Bone marrow (tissue), 2 donors: ENCODE data around the gene DDX49.
"Not testable (repeated sequence)": the region's sequence is repeated elsewhere in the genome, so short reads cannot be mapped to it uniquely, and the experiment has no call there.

Experiments
- DNase-seq, 2 donors: peaks; one replicate each; lab custom pipeline; 2025; lab: John Stamatoyannopoulos, UW

Gene DDX49

GRCh38 chr19:18895038-18895823 is 24.3 kb upstream of the DDX49 start:
- peak in 1 of 2 donors; percentile 9 for DNase-seq

GRCh38 chr19:18895824-18896341 is 23.6 kb upstream of the DDX49 start, which contains the start of gene CERS1:
CERS1 (minus strand) TSS chr19:18896158; CDS start chr19:18896072, 86 bp downstream.
- DNase-seq: no peak

GRCh38 chr19:18896421-18896841 is 23.1 kb upstream of the DDX49 start:
- no peak for DNase-seq

GRCh38 chr19:18897094-18898029 is 22.2 kb upstream of the DDX49 start:
- no peak for DNase-seq

DNA sequence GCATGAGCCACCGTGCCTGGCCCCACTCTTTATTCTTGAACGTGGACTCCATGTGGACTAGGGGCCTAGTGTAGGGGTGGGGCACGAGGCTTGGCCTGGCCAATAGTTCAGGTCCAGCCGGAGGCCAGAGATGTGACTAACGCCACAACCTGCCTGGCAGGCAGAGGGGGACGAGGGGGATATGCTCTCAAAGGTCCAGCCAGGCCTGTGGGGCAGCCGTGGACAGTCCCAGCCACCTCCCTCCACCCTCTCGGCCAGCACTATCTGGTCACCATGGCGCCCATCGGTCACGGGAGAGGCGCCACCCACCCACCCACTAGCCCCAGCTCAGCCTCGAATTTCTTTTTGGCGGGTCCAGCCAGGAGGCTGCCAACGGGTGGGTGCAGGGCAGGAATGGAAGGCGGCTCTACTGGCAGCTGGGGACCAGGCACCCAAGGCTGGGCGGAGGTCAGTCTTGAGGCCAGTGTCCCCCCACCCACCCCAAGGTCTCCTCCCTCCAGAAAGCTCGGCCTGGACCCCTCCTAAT is 21.4 kb upstream of the DDX49 start:
- no peak for DNase-seq

GRCh38 chr19:18898607-18899408 is 20.7 kb upstream of the DDX49 start:
- DNase-seq: no peak

GRCh38 chr19:18899624-18900560 is 19.6 kb upstream of the DDX49 start:
- no peak for DNase-seq

GRCh38 chr19:18900700-18901481 is 18.6 kb upstream of the DDX49 start:
- DNase-seq: no peak

DNA sequence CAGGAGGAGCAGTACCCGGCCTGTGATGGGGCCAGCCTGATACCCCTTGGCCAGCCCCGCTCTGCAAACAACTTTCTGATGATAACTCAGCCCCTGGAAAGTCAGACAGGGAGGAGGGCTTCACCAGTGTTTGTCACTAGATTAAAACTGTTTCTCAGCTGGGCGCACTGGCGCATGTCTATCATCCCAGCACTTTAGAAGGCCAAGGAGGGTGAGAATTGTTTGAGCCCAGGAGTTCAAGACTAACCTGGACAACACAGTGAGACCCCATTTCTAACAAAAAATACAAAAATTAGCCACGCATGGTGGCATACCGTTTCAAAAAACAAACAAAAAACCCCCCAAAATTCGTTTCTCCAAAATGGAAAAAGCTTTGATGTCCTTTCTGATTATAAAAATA is 18.0 kb upstream of the DDX49 start:
- DNase-seq: no peak

DNA sequence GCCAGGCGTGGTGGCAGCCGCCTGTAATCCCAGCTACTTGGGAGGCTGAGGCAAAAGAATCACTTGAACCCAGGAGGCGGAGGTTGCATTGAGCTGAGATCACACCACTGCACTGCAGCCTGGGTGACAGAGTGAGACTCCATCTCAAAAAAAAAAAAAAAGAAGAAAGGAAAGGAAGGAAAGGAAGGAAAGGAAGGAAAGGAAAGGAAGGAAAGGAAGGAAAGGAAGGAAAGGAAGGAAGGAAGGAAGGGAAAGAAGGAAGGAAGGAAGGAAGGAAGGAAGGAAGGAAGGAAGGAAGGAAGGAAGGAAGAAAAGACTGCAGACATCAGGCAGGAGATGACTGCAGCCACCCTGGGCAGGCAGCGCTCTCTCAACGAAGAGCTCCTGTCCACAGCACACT is 17.0 kb upstream of the DDX49 start:
- DNase-seq: not testable (repeated sequence)

GRCh38 chr19:18903156-18904037 is 16.1 kb upstream of the DDX49 start:
- no peak for DNase-seq

DNA sequence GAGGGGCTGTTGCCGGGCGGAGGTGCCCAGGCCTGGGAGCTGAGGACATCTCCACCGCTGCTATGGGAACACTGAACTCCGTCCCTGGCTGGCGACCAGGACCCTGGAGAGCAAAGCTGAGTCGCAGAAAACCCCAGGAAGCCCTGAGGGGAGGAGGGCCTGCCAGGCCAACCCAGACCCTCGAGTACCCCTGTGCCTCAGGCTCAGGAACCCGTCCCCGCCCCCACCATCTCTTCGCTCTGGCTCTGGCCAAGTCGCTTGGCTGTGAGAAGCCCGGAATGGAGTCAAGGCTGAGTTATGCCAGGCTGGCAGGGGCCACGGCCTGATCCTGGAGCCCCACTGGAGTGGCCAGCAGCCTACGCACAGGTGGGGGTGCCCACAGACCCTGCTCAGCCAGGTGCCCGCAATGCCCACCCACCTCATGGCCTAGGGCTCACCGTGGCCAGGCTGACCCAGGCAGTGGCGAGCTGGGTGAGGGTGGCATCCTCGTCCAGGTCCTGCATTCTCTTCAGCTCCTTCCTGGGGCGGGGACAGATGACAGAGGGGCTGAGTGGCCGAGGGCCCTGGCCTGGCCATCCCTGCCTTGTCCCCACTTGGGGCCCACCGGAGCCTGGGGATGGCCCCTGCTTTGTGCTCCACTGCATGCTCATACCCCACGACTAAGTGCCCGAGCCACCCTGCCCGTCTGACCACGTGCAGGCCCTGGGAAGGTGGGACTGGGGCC is 15.0 kb upstream of the DDX49 start:
- no peak for DNase-seq

GRCh38 chr19:18905058-18905456 is 14.5 kb upstream of the DDX49 start:
- no peak for DNase-seq

DNA sequence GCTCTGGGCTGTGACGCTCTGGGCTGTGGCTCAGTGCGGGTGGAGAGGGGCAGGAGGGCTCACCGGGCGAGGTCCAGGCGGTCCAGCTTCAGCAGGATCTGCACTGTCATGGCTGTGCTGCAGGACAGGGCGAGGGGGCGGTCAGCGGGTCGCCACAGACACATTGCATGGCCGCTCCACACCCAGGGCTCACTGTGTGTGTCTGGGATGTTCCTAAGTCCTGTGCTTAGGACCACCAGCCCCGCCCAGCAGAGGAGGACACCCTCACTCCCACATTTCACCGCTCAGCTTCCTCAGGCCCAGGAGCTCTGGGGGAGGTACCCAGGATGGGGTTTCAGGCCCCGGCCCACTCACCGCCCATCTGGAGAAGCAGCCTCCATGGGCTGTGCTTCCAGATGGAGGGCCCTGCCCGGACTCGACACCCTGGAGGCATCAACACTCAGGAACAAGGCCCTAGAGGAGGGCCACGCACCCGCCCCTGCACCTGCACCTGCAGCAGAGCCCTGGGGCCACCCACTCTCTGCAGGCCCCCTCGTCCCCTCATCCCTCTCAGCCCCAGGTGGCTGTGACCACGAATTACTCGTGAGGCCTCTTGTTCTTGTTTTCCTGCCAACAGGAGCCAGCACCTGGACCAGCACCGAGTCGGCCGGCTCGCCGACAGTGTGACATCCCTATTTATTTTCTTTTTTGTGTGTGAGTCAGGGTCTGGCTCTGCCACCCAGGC is 13.8 kb upstream of the DDX49 start:
- DNase-seq: no peak

- DNase-seq: no peak
Measured at GRCh38 chr19:18906605-18907519, 12.7 kb upstream of the DDX49 start.
